HG03045 (cell line): ENCODE data around the gene MC4R.

Experiments
- ATAC-seq: cut with Tn5 transposase; IDR thresholded peaks from one replicate; pipeline ENCODE4 v1.9.1; 2021; ENCODE audit warnings: mild to moderate bottlenecking, moderate library complexity; ENCODE audit not compliant: unreplicated experiment

Gene MC4R

DNA sequence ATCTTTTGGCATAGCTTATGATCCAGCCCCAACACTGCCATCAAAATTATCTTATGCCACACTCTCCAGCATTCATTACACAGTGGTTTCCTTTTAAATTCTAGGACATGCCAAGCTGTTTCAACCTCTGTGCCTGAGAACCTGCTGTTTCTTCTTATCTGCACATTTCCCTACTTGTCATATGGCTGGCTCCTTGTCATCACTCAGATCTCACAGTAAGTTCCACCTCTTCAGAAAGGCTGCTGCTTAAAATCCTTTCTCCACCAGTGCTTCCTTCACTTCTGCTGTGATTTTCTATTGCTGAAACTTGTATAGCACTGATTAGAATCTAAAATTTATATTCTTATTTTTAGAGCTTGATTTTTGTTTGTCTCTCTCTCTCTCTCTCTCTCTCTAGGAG lies 43.4 kb downstream of the MC4R start:
- ATAC-seq: no peak

DNA sequence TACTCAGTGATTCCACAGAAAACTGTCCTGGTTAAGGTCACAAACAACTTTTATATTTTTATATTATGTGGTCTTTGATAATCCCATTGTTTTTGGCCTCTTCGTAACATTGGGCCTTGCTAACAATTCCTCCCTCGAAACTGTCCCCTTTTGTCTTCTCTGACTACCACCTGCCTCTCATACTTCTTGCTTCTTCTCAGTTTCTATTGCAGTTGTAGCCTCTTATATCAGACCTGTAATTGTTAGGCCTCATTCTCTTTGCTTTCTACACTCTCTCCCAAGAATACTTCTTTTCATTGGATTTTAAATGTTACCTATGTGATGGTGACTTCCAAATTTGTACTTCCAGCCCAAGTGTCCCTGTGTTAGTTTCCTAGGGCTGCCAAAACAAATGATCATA lies 44.7 kb downstream of the MC4R start:
- ATAC-seq: no peak

DNA sequence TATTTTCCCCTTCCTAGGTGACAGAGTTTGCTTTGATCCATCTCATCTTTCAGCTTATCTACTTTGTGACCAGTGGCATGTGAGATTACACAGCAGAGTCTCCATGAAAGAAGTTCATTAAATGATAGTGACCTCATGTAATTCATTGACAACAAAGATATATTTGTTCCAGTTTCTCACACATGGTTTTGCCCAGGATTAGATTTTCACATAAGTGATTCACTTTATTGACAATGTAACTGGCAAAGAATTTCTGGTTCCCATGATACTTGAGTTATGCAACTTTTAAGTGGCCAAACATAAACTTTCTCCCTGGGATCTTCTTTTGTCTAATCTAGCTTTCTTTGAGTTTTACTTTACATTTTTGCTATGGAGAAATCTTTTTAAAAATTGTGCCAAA lies 50.0 kb downstream of the MC4R start:
- ATAC-seq: no peak
